Prostate gland (tissue), 1 donor: Measurements from ENCODE around the gene RASSF4.

Experiments
- POLR2A ChIP-seq: fragments of 450-650 bp; IDR thresholded peaks from one replicate; pipeline ENCODE4 v1.6.1; 2016; ENCODE audit warnings: antibody characterized with exemption, mild to moderate bottlenecking
- POLR2AphosphoS5 ChIP-seq: sonication (generic); formaldehyde crosslinking; IDR thresholded peaks from one replicate; pipeline ENCODE4 v1.6.1; 2017; ENCODE audit warnings: antibody characterized with exemption

GRCh38 chr10:44975431-44976331, 16.1 kb downstream of the RASSF4 start:
- TF ChIP-seq POLR2A (no peak), POLR2AphosphoS5 (no peak)
